Stimulated activated effector memory CD8-positive, alpha-beta T cell treated with anti-CD3 and anti-CD28 coated beads, Interleukin-12 subunit alpha, Interleukin-12 subunit beta, amount 100 ng/mL, for 72 hours (primary cell): ENCODE measurements around the gene FGD3.

Source experiments
- ATAC-seq: fragments of 150-1000 bp; cut with Tn5 transposase; 2 replicates; pipeline ENCODE4 v1.10.0; 2021
- DNase-seq, 2 donors: peaks; one replicate each; pipeline ENCODE4 v3.0.0; 2021 to 2022; ENCODE audit warnings: low spot score in 2 of 2
- H3K27ac Mint-ChIP-seq: one replicate; pipeline ENCODE4 v1.8.0; 2022; ENCODE audit warnings: mild to moderate bottlenecking, mixed read lengths
- H3K36me3 Mint-ChIP-seq: one replicate; pipeline ENCODE4 v1.8.0; 2022; ENCODE audit warnings: mild to moderate bottlenecking, mixed read lengths
- H3K4me1 Mint-ChIP-seq: one replicate; pipeline ENCODE4 v1.8.0; 2022; ENCODE audit warnings: mixed read lengths
- H3K4me3 Mint-ChIP-seq: one replicate; pipeline ENCODE4 v1.8.0; 2022; ENCODE audit warnings: mild to moderate bottlenecking, mixed read lengths
- H3K9me3 Mint-ChIP-seq: one replicate; pipeline ENCODE4 v1.8.0; 2022; ENCODE audit warnings: mixed read lengths

FGD3 gene

GRCh38 chr9:93035821-93036351 is 88.6 kb downstream of the FGD3 start:
- H3K27ac Mint-ChIP-seq = peak overlapping the region; percentile 84
- H3K9me3 Mint-ChIP-seq = no peaks in the 10 kb centered on the region
- peaks cover 45% of the 10 kb centered on the region for H3K4me1 Mint-ChIP-seq
- peaks cover 79% of the 10 kb centered on the region for H3K36me3 Mint-ChIP-seq
- ATAC-seq (no peak), DNase-seq (no peak)
- no peak overlapping the region for H3K4me3 Mint-ChIP-seq

- H3K27ac Mint-ChIP-seq = peak overlapping the region; percentile 84
- peak overlapping the region; percentile 30 for H3K4me3 Mint-ChIP-seq
- DNase-seq = no peak
- H3K36me3 Mint-ChIP-seq = peaks cover 75% of the 10 kb centered on the region
- ATAC-seq = no peak
- H3K9me3 Mint-ChIP-seq = no peaks in the 10 kb centered on the region
- H3K4me1 Mint-ChIP-seq = peaks cover 53% of the 10 kb centered on the region
These were observed 89.7 kb downstream of the FGD3 start for GRCh38 chr9:93036887-93037475.

- Mint-ChIP-seq H3K27ac (peak overlapping the region; percentile 87), H3K36me3 (peaks cover 70% of the 10 kb centered on the region), H3K9me3 (no peaks in the 10 kb centered on the region), H3K4me3 (peak overlapping the region; percentile 30), H3K4me1 (peaks cover 57% of the 10 kb centered on the region)
- ATAC-seq = no peak
- DNase-seq = no peak
These were observed 90.2 kb downstream of the FGD3 start for GRCh38 chr9:93037476-93037971.

GRCh38 chr9:93038918-93039317 is 91.6 kb downstream of the FGD3 start:
- Mint-ChIP-seq H3K27ac (peak overlapping the region; percentile 83), H3K4me1 (peaks cover 62% of the 10 kb centered on the region), H3K36me3 (peaks cover 56% of the 10 kb centered on the region), H3K9me3 (no peaks in the 10 kb centered on the region), H3K4me3 (no peak overlapping the region)
- DNase-seq (no peak), ATAC-seq (no peak)

GRCh38 chr9:93039456-93039855 is 92.1 kb downstream of the FGD3 start:
- H3K27ac Mint-ChIP-seq = peak overlapping the region; percentile 83
- H3K4me3 Mint-ChIP-seq = no peak overlapping the region
- H3K9me3 Mint-ChIP-seq = no peaks in the 10 kb centered on the region
- ATAC-seq (no peak), DNase-seq (no peak)
- peaks cover 50% of the 10 kb centered on the region for H3K36me3 Mint-ChIP-seq
- H3K4me1 Mint-ChIP-seq = peaks cover 64% of the 10 kb centered on the region

GRCh38 chr9:93039976-93040375 is 92.7 kb downstream of the FGD3 start:
- Mint-ChIP-seq H3K4me1 (peaks cover 64% of the 10 kb centered on the region), H3K27ac (peak overlapping the region; percentile 83), H3K9me3 (no peaks in the 10 kb centered on the region), H3K36me3 (peaks cover 46% of the 10 kb centered on the region), H3K4me3 (no peak overlapping the region)
- ATAC-seq = no peak
- DNase-seq = no peak

GRCh38 chr9:93040409-93040808 is 93.1 kb downstream of the FGD3 start:
- H3K4me3 Mint-ChIP-seq = no peak overlapping the region
- H3K36me3 Mint-ChIP-seq = peaks cover 42% of the 10 kb centered on the region
- H3K4me1 Mint-ChIP-seq = peaks cover 64% of the 10 kb centered on the region
- no peak for DNase-seq
- H3K27ac Mint-ChIP-seq = peak overlapping the region; percentile 83
- ATAC-seq = no peak
- no peaks in the 10 kb centered on the region for H3K9me3 Mint-ChIP-seq

- H3K9me3 Mint-ChIP-seq = no peaks in the 10 kb centered on the region
- ATAC-seq (peak; percentile 39), DNase-seq (no peak)
These were observed 93.9 kb downstream of the FGD3 start for GRCh38 chr9:93041108-93041802.

GRCh38 chr9:93043122-93043521 is 95.8 kb downstream of the FGD3 start:
- peaks cover 39% of the 10 kb centered on the region for H3K4me1 Mint-ChIP-seq
- ATAC-seq = no peak
- no peaks in the 10 kb centered on the region for H3K9me3 Mint-ChIP-seq
- peak overlapping the region; percentile 56 for H3K27ac Mint-ChIP-seq
- H3K4me3 Mint-ChIP-seq = no peak overlapping the region
- H3K36me3 Mint-ChIP-seq = peaks cover 19% of the 10 kb centered on the region
- no peak for DNase-seq

More at GRCh38 chr9:93041108-93041802, 93.9 kb downstream of the FGD3 start:
- H3K4me1 Mint-ChIP-seq = peaks cover 57% of the 10 kb centered on the region
- no peak overlapping the region for H3K4me3 Mint-ChIP-seq
- H3K36me3 Mint-ChIP-seq = peaks cover 34% of the 10 kb centered on the region
- peak overlapping the region; percentile 83 for H3K27ac Mint-ChIP-seq

- no peak overlapping the region for H3K27ac Mint-ChIP-seq
- ATAC-seq (no peak), DNase-seq (no peak)
- H3K9me3 Mint-ChIP-seq = no peaks in the 10 kb centered on the region
- H3K4me1 Mint-ChIP-seq = peaks cover 43% of the 10 kb centered on the region
- H3K36me3 Mint-ChIP-seq = peaks cover 7% of the 10 kb centered on the region
- H3K4me3 Mint-ChIP-seq = no peak overlapping the region
These were observed 98.2 kb downstream of the FGD3 start for GRCh38 chr9:93045521-93045920.

GRCh38 chr9:93048566-93049448 is 101.5 kb downstream of the FGD3 start:
- no peak overlapping the region for H3K4me3 Mint-ChIP-seq
- H3K36me3 Mint-ChIP-seq = no peaks in the 10 kb centered on the region
- no peaks in the 10 kb centered on the region for H3K9me3 Mint-ChIP-seq

GRCh38 chr9:93049491-93049890 is 102.2 kb downstream of the FGD3 start:
- DNase-seq (no peak), ATAC-seq (no peak)
- no peak overlapping the region for H3K4me3 Mint-ChIP-seq
- peak overlapping the region; percentile 62 for H3K27ac Mint-ChIP-seq
- H3K4me1 Mint-ChIP-seq = peaks cover 27% of the 10 kb centered on the region
- no peaks in the 10 kb centered on the region for H3K36me3 Mint-ChIP-seq
- no peaks in the 10 kb centered on the region for H3K9me3 Mint-ChIP-seq

More at GRCh38 chr9:93048566-93049448, 101.5 kb downstream of the FGD3 start:
- Mint-ChIP-seq H3K27ac (peak overlapping the region; percentile 62), H3K4me1 (peaks cover 26% of the 10 kb centered on the region)
- ATAC-seq (peak; percentile 46), DNase-seq (no peak)

- no peaks in the 10 kb centered on the region for H3K36me3 Mint-ChIP-seq
- H3K4me3 Mint-ChIP-seq = no peak overlapping the region
- DNase-seq (no peak), ATAC-seq (no peak)
- peaks cover 32% of the 10 kb centered on the region for H3K4me1 Mint-ChIP-seq
- H3K27ac Mint-ChIP-seq = no peak overlapping the region
- no peaks in the 10 kb centered on the region for H3K9me3 Mint-ChIP-seq
These were observed 102.9 kb downstream of the FGD3 start for GRCh38 chr9:93050231-93050630.

GRCh38 chr9:93051680-93052089 is 104.4 kb downstream of the FGD3 start:
- Mint-ChIP-seq H3K27ac (no peak overlapping the region), H3K9me3 (no peaks in the 10 kb centered on the region), H3K4me1 (peaks cover 34% of the 10 kb centered on the region), H3K36me3 (no peaks in the 10 kb centered on the region), H3K4me3 (no peak overlapping the region)
- ATAC-seq (no peak), DNase-seq (no peak)
